HG03457 (cell line): ENCODE measurements around the gene NEMP1.
"Not testable (repeated sequence)": the region's sequence is repeated elsewhere in the genome, so short reads cannot be mapped to it uniquely, and the experiment has no call there.

Experiments
- ATAC-seq: cut with Tn5 transposase; IDR thresholded peaks from one replicate; pipeline ENCODE4 v1.9.1; 2021; ENCODE audit warnings: moderate number of reproducible peaks; ENCODE audit not compliant: unreplicated experiment

NEMP1 gene

DNA sequence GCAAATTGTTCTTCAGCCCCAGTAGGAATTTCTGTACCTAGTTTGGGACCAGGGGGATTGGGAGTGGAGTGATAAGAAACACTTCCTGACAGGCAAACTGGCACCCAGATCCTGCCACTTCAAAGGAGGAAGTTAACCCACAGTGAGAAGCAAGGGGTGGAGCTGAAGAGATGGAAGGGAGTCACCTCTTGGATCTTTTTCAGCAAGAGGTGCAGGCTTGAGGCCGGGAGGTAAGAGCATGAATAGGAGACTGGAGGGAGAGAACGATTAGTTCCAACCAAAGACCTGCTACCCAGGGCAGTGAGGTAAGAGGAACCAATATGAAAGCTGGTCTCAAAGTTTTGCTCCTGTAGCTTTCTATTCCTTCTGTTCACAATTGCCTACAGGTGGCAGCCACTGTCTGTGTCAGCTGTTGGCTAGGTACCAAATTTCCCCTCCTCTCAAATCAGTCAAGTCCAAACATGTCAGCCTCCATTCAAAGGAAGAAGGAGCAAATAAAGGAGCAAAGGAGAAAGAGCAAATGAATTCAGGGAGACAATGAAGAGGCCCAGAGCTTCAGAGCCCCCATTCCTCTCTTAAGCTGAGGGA, 47.4 kb downstream of the NEMP1 start:
- ATAC-seq, result no peak

DNA sequence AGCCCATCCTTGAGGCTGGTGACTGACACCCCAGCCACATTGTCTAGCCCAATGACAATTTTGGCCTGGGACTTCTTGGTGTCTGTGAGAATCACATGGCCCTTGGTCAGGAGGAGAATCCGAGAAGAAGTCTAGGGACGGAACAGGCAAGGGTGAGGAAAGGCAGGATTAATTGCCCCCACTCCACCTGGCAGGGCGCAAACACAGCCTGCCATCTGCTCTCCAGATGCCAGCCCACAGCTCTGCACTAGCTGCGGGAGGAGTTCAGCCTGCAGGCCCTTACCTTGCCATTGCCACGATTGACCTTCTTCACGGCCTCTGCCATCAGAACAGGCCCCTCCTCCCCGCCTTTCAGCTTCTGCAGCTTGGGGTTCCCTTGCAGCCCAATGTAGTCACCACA, 49.1 kb downstream of the NEMP1 start:
- ATAC-seq, result no peak

DNA sequence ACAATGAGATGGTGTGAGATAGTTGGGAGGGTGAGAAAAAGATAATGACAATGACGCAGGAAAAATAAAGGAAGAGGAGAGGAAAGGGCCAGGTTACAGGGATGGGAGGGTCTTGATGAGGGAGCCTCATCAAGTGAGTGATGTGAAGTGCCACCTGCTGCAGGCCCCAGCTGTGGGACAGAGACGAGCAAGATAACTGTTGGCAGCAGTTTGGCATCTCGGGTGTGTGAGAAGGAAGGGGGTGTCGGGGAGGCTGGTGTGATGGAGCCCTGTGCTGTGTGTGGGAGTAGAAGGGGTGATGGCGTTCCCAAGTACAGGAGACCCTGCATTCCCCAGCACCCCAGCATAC, 50.8 kb downstream of the NEMP1 start:
- ATAC-seq, result no peak

DNA sequence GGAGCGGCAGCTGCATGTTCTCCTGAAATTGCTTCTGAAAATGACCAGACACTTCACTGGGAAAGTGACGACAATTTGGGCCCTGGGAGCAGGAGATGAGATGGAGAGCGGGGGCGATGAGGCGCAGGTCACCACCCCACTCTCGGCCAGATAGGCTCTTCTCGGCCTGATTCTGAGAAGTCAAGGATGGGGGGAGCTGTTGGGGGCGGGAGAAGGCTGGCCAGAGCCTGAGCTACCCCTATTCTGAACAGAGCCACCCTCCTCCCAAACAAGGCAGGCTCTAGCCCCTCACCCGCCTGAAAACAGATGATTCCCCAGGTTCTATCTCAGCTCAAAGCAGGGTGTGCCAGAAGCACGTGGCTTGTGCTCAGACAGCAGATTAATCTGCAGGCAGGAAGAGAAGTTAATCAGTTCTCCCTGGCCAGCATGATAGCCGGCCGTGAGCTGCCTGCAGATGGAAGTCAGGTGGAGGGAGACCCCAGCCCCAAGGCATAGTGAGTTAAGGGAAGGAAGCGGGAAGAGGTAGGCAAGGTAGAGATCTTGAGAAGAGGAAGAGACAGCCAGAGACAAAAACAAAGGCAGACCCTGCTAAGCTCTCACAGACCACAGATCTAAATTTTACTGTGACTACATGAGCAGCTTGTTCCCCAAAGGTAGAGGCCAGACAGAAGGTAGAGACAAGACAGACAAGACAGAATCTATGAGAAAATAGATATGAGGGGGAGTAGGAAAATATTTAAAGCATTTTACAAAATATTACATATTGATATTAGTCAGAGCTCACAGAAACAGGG, 51.4 kb downstream of the NEMP1 start:
- ATAC-seq, result no peak

DNA sequence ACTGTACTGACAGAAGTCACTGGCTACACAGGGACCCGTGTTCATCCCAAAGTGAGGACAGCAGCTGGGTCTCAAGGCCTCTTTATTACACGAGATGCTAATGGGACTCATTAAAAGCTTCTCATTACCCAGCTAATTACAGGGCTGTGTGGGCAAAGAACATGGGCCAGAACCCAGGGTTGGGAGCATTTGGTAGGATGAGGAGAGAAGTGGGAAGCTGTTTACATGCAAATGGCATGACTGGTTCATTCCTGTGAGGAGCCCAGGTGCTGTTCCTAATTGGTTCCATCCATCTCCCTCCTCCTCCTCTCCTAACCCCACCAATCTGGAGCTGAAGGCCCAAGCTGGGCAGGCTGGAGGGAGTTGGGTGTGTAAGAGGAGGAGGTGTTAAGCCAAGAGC, 53.4 kb downstream of the NEMP1 start:
- ATAC-seq, result no peak

DNA sequence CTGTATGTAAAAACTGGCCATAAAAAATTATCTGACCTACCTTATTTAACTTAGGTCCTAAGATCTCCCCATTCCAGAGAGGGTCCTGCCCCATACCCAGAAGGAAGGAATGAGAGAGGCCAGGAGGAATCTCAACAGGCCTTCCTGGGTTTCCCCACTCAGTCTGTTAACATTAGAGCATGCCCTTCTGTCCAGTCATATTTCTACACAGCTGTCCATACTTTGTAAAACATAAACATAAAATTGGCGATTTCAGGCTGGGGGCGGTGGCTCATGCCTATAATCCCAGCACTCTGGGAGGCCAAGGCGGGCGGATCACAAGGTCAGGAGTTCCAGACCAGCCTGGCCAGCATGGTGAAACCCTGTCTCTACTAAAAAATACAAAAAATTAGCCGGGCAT, 56.3 kb downstream of the NEMP1 start:
- ATAC-seq, result not testable (repeated sequence)

DNA sequence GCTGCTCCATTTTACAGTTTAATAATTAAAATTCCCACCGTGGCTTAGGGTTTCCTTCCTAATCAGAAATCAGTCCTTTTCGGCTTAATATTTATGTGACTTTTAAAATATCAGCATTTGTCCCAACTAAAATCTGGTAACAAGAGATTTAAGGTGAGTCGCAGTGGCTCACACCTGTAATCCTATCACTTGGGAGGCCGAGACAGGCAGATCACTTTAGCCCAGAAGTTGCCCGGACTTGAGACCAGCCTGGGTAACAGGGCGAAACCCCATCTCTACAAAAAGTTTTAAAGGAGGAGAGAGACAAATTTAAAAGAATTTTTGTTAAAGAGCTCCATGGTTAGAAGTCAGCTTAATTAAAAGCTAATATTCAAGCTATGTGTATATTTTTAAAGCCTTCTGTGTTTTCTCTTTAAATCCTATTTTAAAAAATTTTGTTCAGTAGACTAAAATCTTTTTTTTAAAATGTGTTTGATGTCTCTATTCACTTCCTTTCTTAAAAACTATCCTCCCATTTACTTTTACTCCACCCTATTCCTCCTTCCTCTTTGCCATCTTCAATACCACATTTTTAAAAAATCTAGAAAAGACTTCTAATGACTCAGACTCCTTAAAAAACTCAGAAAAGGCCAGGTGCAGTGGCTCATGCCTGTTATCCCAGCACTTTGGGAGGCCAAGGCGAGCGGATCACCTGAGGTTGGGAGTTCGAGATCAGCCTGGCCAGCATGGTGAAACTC, 58.4 kb downstream of the NEMP1 start:
- no peak for ATAC-seq

DNA sequence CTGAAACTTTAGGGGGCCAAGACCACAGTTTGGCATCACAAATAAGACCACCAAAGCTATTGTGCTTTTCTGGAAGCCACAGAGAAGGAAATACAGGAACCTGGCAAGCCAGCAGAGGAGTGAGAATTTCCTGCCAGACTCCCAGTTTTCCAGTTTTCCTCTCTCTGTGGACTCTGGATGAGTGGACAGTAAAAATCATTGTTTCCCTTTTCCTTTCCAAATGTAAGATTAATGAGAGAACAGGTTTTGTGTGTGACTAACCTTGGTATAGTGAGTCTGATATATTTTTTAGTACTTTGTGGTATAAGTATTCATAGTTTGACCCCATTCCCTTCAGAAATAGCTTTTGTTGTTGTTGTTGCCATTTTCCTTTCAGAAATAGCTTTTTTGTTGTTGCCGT, 59.7 kb downstream of the NEMP1 start:
- ATAC-seq, result no peak

DNA sequence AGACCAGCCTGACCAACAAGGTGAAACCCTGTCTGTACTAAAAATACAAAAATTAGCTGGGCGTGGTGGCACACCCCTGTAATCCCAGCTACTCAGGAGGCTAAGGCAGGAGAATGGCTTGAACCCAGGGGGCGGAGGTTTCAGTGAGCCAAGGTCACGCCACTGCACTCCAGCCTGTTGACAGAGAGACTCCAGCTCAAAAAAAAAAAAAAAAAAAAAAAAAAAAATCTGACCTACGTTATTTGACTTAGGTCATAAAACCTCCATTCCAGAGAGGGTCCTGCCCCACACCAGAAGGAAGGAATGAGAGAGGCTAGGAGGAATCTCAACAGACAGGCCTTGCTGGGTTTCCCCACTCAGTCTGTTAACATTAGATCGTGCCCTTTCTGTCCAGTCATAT, 60.2 kb downstream of the NEMP1 start:
- not testable (repeated sequence) for ATAC-seq

DNA sequence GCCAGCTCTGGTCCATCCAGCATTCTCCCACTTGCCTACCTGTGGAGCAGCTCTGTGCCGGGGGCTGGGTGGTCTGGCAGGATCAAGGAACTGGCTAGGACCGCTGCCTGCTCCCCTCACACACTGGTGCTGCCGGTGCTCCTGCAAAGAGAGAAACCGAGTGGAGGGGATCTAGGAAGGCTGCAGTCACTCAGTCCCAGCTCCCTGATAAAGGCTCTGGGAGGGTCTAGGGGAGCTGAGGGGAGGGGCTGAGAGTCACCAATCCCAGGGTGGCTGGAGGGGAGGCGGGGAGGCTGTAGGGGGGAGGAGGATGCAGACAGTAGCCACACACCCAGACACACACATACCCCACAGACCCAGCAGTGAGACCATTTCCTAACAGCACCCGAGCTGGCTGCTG, 62.2 kb downstream of the NEMP1 start, which contains the start of gene TAC3:
Gene TAC3 (minus strand): TSS at position 182 of the 400 bp plus-strand sequence. CDS start 732 bp downstream, outside the sequence.
- no peak for ATAC-seq

DNA sequence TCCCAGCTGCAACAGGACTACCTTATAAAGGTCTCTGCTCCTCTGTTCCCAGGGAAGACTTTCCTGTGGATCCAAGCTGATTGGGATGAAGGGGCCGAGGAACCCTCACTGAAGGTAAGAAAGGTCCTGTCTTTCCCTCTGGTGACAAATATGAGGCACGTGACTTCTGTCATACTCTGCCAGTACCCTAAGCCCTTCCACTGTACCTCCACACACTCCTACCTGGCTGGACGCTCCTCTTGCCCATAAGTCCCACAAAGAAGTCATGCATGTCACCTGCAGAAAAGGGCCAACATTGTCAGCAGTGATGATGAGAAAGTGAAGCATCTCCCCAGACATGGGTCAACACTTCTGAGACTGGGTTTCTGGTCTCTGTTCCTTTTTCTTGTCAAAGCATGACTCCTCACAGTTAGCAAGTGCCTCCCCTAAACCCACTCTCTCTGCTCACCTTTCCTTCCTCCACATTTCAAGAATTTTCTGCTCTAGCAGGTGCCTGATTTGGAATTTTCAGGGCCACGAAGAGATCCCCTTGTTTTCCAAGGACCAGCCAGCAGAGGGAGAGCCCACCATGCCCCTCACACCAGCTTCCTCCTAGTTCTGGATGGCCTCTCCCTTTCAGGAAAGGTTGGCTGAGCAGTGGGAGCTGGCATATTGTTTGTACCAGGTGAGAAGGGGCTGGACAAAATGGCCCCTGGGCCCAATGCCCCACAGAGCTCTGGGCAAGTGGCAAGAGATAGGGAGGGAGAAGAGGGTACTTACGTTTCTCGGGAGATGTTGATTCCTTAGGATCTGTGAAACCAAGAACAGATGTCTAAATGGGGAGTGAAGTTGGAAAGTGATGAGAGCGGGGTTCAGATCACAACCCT, 65.8 kb downstream of the NEMP1 start:
- no peak for ATAC-seq

DNA sequence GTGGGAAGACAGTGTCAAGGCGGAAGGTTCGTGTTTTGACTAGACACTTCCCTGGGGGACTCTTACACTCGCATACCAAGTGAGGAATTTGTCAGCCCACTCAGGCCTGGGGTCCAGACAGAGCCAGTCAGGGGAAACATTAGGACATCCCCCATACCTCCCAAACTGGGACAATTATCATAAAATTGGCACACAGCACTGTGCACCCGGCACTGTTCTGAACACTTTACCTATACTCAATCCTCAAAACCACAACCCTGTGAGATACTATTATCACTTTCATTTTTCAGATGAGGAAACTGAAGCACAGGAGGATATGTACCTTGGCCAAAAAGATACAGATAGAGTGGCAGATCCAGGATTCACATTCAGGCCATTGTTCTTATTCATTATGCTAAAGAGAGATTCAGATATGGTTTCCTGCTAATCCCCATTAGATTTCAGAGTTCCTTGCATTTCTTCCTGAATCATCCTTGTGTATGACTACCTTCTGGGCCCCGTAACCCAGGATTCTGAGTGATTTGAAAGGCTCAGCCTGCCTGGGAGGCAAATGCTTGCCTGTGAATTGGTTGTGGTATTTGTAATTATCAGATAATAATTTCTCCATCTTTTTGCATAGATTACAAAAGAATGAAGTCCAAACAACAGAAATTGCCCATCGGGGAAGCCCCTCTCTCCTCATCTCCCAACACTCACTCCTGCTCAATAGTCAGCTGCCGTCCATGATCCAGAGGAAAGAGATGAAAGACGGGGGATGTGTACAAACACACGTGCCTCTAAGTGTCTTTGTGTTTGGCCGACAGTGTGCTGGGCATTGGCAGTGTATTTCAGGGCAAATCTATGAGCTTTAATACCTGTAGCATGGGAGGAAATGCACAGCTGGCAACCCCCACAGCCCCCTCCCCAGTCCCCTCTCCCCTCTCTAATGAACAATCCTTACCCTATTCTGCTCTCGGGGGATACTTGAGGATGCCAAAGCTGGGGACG, 66.9 kb downstream of the NEMP1 start:
- no peak for ATAC-seq

DNA sequence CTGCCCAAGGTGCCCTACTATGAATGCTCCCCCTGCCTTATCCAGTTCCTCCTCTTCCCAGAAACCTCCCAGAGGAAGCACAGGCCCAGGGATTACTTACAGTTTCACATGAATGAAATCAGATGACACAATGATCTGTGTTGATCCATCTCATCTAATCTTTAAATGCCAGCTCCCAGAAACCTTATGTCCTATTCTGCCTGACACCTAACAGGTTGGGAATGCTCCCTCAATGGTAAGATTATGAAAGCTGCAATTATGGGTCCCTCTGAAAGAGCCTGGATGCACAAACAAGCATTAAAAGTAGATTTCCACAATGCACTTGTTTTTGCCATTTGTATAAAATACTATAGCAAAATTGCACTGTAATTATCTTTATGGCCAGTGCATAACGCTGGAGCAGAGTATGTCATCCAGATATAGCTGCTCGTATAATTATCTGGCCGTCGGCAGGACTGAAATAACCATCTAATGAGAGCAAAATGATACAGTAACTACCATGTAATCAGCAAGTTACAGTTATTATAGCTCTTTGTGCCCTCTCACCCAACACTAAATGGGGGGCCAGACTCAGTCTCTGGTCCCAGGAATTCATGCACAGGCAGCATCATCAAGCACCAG, 67.9 kb downstream of the NEMP1 start:
- no peak for ATAC-seq

DNA sequence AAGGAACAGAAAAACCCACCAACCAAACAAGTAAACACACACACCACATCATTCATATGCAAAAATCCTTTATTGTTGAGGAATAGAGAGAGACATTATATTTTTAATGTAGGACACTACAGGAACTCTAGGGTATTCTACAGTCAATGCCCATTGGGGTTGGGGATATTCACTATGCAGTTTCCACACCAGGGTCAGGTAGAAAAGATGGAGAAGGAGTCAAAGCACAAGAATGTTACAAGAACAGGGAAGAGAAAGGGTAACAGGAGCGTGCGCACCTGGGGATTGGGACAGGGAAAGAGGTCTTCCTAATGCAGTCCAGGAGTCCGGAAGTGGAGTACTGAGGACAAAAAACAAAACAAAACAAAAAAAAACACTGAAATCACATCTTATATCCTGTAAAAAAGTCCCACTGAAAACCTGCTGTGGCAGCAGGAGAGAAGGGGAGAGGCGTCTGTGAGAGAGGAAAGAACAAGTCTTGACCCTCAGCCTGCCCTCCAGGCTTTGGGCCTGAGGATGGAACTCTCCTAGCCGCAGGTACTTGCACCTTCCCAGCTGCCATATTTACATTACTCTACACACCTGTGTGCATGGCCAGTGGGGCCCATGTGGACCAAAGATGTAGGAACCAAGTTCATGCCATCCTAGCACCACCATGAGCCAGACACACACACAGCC, 68.5 kb downstream of the NEMP1 start:
- ATAC-seq, result no peak

DNA sequence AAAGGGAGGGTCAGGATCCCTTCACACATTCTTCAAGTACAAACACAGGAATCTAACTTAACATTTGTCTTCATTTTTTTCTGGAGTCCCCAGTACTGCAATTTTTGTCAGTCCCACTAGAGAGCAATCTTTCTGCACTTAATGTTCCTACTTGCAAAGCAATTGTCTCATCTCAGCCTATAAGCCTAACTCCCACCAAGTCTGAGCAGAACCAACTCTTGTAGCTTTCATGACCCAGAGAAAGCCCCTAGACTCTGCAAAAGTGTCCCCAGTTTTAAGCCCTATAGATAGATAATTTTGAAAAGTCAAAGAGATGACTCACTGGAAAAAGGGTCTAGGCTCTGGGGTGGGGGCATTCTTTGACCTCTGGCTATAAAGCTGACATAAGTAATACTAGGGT, 70.4 kb downstream of the NEMP1 start:
- no peak for ATAC-seq

DNA sequence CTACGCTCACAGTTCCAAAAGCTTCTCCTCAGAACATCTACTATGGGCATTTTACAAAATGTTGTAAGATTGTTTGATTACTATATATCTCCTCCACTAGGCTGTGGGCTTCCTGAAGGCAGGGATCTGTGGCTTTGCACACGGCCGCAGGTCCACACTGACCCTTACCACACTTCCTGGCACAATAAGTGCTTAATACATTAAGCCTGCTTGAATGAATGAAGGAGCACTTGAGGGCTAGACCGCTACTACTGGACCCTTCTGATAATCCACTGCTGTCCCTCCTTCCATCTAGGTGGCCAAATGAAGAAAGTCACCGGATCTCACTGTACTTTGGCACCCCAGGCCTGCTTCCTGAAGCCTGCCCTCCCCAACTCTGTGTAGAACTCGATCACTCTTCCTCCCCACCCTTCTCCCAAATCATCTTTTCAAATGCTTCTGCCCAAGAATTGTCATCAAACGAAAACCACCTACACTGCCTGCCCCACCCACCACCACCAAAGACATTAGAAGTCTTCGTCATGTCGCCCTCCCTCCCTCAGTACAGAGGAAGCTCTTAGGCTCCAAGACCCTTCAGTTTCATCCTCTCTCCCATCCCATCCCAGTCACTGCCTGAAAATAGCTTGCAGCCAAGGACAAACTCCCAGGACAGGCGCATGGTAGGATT, 71.6 kb downstream of the NEMP1 start:
- no peak for ATAC-seq

DNA sequence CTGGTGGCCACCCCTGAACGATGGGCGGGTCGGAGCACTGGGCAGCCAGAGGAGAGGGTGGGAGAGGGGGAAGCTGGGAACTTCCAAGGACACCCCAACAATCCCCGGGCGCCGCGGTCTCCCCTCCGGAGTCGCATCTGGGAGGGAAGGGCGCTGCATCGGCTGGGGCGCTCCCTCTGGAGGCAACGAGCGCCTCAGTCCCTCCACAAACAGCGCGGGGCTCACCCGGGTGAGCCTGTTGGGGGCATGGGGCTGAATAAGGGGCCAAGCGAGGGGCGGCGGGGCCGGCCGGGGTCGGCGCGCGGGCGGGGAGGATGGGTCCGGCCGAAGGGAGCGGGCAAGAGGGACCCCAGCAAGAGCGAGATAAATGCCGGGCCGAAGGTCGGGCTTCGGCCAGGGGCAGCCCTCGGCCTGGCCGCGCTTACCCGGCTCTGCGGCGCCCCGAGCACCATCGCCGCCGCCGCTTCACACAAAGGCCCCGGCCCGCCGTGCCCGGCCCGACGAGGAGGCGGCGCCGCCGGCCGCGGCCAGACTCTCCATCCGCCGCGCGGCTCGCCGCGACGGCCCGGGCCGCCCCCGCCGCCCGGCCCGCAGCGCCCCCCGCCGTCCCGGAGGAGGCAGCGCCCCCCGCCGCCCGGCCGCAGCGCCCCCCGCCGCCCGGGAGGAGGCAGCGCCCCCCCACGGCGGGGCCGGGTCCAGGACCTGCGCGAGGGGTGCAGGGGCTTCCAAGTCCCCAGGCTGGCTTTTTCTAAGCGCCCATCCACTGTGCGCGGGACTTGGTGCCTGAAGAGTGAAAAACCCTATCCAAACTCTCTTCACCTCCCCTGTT, 72.4 kb downstream of the NEMP1 start, which contains the start of gene ZBTB39:
Gene ZBTB39 (minus strand): TSS at position 567 of the 829 bp plus-strand sequence. CDS start 1,629 bp downstream, outside the sequence.
- no peak for ATAC-seq
